HUDEP-2 (cell line): ENCODE data around the gene LRIT1.
"Not testable (repeated sequence)": the region's sequence is repeated elsewhere in the genome, so short reads cannot be mapped to it uniquely, and the experiment has no call there.

Experiments used
- DNase-seq, 76 experiments: peaks; one replicate each; lab custom pipeline; 2025; ENCODE audit not compliant: unreplicated experiment in 76 of 76; lab: John Stamatoyannopoulos, UW

Gene LRIT1

GRCh38 chr10:84241185-84241790 lies at the start of gene LRIT1:
Gene LRIT1, minus strand, starts transcription at chr10:84241546. Its CDS starts 107 bp downstream, at chr10:84241439.
- DNase-seq: no peak

GRCh38 chr10:84290235-84290634 lies 48.9 kb upstream of the LRIT1 start:
- DNase-seq: no peak

GRCh38 chr10:84289521-84290200 lies 48.3 kb upstream of the LRIT1 start:
- DNase-seq: no peak

GRCh38 chr10:84288151-84288550 lies 46.8 kb upstream of the LRIT1 start:
- no peak for DNase-seq

GRCh38 chr10:84286695-84287094 lies 45.3 kb upstream of the LRIT1 start:
- DNase-seq: no peak

GRCh38 chr10:84279876-84280475 lies 38.6 kb upstream of the LRIT1 start:
- not testable (repeated sequence) for DNase-seq

GRCh38 chr10:84270708-84271107 lies 29.4 kb upstream of the LRIT1 start:
- DNase-seq: no peak

GRCh38 chr10:84269773-84270172 lies 28.4 kb upstream of the LRIT1 start:
- no peak for DNase-seq

GRCh38 chr10:84269162-84269561 lies 27.8 kb upstream of the LRIT1 start:
- DNase-seq: no peak

DNA sequence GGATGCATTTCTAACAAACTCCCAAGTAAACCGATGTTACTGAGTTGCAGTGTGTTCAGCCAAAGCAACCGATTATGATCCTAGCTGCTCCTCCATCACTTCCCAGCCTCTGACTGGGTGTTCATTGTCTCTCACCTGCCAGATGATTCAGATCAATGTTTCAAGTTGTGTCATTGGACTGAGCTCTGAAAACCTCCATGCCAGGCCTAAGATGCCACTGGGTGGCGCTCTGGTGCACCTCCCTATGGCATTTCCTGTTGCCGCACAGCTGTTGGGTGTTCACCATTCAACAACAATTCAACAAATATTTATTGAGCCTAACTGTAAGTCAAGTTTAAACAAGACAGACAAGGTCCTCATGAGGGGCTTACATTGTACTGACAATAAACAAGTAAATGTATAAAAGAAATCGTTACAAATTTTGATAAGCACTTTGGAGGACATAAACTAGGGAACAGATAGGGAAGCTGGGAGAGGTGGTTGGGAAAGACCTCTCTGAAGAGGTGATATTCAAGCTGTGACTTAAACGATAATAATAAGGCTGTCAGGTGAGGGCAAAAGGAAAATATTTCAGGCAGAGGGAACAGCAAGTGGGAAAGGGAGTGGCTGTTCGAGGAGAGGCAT lies 26.3 kb upstream of the LRIT1 start:
- peak in 30 of 76 experiments; percentile 1 to 57 (median 8) for DNase-seq

GRCh38 chr10:84265418-84265817 lies 24.1 kb upstream of the LRIT1 start:
- DNase-seq: no peak

GRCh38 chr10:84264611-84265141 lies 23.3 kb upstream of the LRIT1 start:
- peak in 37 of 76 experiments; percentile 1 to 50 (median 18) for DNase-seq

- DNase-seq: no peak
These were observed 22.4 kb upstream of the LRIT1 start for GRCh38 chr10:84263716-84264115.

DNA sequence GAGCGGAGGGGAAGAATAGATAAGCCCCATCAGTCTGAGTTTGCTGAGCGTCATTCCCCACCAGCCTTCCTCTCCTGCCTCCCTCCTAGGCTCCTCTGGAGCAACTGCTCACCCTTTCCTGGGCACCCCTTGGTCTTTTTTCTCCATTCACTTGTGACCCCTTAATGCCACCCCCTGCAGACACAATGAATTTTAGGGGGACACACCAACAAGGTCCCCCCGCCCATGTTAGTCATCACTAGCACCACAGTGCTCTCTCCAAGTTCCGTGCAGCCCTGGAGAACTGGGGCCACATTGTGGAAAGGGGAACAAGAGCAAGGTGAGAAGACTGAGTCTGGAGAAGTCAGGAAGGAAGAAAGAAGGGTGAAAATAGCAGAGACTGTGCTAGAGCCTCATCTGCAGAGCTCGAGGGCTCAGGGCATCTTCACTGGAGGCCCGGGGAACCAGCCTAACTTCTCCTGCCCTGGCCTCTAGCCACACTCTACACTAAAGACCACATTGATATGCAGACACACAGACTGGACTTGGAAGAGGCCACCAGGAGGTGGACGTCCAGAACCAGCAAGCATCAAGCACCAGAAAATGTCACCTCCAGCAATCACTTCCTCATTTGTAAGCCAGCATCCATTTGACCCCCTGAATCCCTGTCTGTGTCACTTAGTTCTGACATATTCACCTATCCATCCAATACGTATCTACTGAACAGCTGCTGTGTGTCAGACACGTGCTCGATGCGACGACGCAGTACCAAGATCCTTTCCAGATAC lies 21.0 kb upstream of the LRIT1 start:
- DNase-seq: no peak

- no peak for DNase-seq
These were observed 20.0 kb upstream of the LRIT1 start for GRCh38 chr10:84261236-84261915.

- no peak for DNase-seq
These were observed 16.8 kb upstream of the LRIT1 start for GRCh38 chr10:84258034-84258695.

- DNase-seq: no peak
These were observed 16.1 kb upstream of the LRIT1 start for GRCh38 chr10:84257343-84258020.

DNA sequence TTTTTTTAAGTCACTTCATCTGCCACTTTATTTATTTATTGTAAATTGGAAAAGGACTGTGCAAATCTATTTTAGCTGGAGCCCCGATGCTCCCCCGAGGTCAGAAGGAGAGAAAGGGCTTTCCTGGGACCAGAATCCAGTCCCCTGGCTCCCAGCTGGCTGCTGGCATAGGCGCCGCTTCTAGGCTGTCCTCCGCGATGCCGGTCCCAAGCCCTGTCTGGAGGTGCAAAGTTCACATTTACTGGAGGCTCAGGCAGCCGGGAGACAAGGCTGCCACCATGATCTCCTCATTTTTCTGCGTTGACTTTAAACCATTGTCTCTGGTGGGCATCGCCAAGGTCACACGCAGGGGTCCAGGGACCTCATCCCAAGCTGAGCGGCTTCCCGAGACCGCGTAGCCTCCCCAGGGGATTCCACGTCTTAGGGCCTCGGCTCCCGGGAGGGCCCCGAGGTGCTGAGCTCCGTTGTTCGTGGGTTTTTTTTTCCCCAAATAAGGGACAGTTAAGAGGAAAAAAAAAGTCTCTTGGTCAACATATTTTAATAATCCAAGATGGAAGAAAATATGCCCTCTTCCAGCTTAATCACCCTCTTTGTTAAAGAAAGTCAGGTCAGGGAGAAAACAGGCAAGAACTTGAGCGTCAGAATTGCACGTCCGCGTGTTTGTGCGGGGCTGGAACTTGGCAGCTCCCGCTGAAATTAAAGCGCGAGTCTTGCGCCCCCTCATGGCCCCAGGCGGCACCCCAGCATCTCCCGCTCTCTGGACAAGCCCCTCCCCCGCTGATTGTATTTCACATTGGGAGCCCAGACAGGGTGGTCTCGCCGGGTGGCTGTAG lies 15.4 kb upstream of the LRIT1 start:
- DNase-seq: peak in 44 of 76 experiments; percentile 1 to 51 (median 20)
